ENCODE measurements around the gene SYT1. TPM values are rescaled to one million over a fixed set of nuclear protein-coding genes. Genes with fewer than 3 reads are reported as not detected.

SYT1 gene
- polyA plus RNA-seq, 3 donors: 0.72 TPM; not detected in 2

- no peaks in the 10 kb centered on the region for H3K27me3 Mint-ChIP-seq (ENCODE audit: low read depth in 3 of 3)
- Histone ChIP-seq H3K79me2 (ENCODE audit: insufficient read depth, low read length) (no peaks in the 10 kb centered on the region), H3K9ac (ENCODE audit: insufficient read depth, low read length, poor library complexity, severe bottlenecking) (no peak overlapping the region), H3K4me3 (replicated peaks in 1 of 3; ENCODE audit: low read depth in 2 of 3, low read length in 3 of 3) (no peak overlapping the region), H3K4me2 (replicated peaks; ENCODE audit: extremely low read depth, low read length, poor library complexity, severe bottlenecking) (no peak overlapping the region), H3K36me3 (replicated peaks in 1 of 2; ENCODE audit: control insufficient read depth in 1 of 2, insufficient read depth in 2 of 2, low read length in 2 of 2) (no peaks in the 10 kb centered on the region), H3K27ac (ENCODE audit: low read depth in 1 of 2, low read length in 2 of 2) (no peak overlapping the region), H3K9me3 (replicated peaks in 1 of 2; ENCODE audit: control insufficient read depth in 1 of 2, insufficient read depth in 1 of 2, low read length in 2 of 2) (no peaks in the 10 kb centered on the region), H4K20me1 (ENCODE audit: insufficient read depth, low read length) (no peaks in the 10 kb centered on the region), H3K4me1 (ENCODE audit: control insufficient read depth in 1 of 2, insufficient read depth in 2 of 2, low read length in 2 of 2) (no peaks in the 10 kb centered on the region), H3K27me3 (ENCODE audit: control insufficient read depth in 2 of 2, insufficient read depth in 2 of 2, low read length in 2 of 2) (no peaks in the 10 kb centered on the region), H2AFZ (ENCODE audit: insufficient read depth, low read depth, low read length, poor library complexity, severe bottlenecking) (no peak overlapping the region)
- TF ChIP-seq CTCF (IDR thresholded peaks at IDR 0.05): no peak
- no peak overlapping the region for H3K4me3 Mint-ChIP-seq
- peaks cover 0 to 4% (median 0%) of the 10 kb centered on the region in 7 donors for H3K9me3 Mint-ChIP-seq
- no peak overlapping the region for H3K27ac Mint-ChIP-seq
- intact Hi-C loops (cut with micrococcal nuclease): no loop called here
- WGBS (ENCODE audit: insufficient coverage): no CpG with 5 or more reads among the region's 3 CpGs
- H3K36me3 Mint-ChIP-seq: no peaks in the 10 kb centered on the region
- no peak for DNase-seq
- no peaks in the 10 kb centered on the region for H3K4me1 Mint-ChIP-seq
Observed at GRCh38 chr12:79262938-79263337, 398.4 kb downstream of the SYT1 start.

GRCh38 chr12:79266343-79267144 lies 402.0 kb downstream of the SYT1 start:
- Histone ChIP-seq H3K27ac (ENCODE audit: low read depth in 1 of 2, low read length in 2 of 2) (no peak overlapping the region), H3K9me3 (replicated peaks in 1 of 2; ENCODE audit: control insufficient read depth in 1 of 2, insufficient read depth in 1 of 2, low read length in 2 of 2) (no peaks in the 10 kb centered on the region), H3K4me1 (ENCODE audit: control insufficient read depth in 1 of 2, insufficient read depth in 2 of 2, low read length in 2 of 2) (no peaks in the 10 kb centered on the region), H3K27me3 (ENCODE audit: control insufficient read depth in 2 of 2, insufficient read depth in 2 of 2, low read length in 2 of 2) (no peaks in the 10 kb centered on the region), H2AFZ (ENCODE audit: insufficient read depth, low read depth, low read length, poor library complexity, severe bottlenecking) (no peak overlapping the region), H3K4me3 (replicated peaks in 1 of 3; ENCODE audit: low read depth in 2 of 3, low read length in 3 of 3) (no peak overlapping the region), H3K9ac (ENCODE audit: insufficient read depth, low read length, poor library complexity, severe bottlenecking) (no peak overlapping the region), H3K4me2 (replicated peaks; ENCODE audit: extremely low read depth, low read length, poor library complexity, severe bottlenecking) (no peak overlapping the region), H4K20me1 (ENCODE audit: insufficient read depth, low read length) (no peaks in the 10 kb centered on the region), H3K79me2 (ENCODE audit: insufficient read depth, low read length) (no peaks in the 10 kb centered on the region), H3K36me3 (replicated peaks in 1 of 2; ENCODE audit: control insufficient read depth in 1 of 2, insufficient read depth in 2 of 2, low read length in 2 of 2) (no peaks in the 10 kb centered on the region)
- Mint-ChIP-seq H3K4me3 (no peak overlapping the region), H3K36me3 (no peaks in the 10 kb centered on the region), H3K9me3 (peaks cover 0 to 4% (median 0%) of the 10 kb centered on the region in 7 donors), H3K27ac (no peak overlapping the region), H3K27me3 (ENCODE audit: low read depth in 3 of 3) (no peaks in the 10 kb centered on the region), H3K4me1 (no peaks in the 10 kb centered on the region)
- no peak for DNase-seq
- intact Hi-C loops (cut with micrococcal nuclease): no loop called here
- 0% methylated on average over 1 of the region's 4 CpGs for WGBS (ENCODE audit: insufficient coverage)
- TF ChIP-seq CTCF (IDR thresholded peaks at IDR 0.05): no peak

Data from CD14-positive monocyte (primary cell).